ENCODE results near the gene DHX38.
"Not testable (repeated sequence)": the region's sequence is repeated elsewhere in the genome, so short reads cannot be mapped to it uniquely, and the experiment has no call there.

DHX38 gene

GRCh38 chr16:72093448-72094265 lies at the start of gene DHX38, which contains the start of gene TXNL4B:
TSS of gene DHX38 (plus strand) at chr16:72093847. CDS start at chr16:72096158, 2,311 bp downstream.
TSS of gene TXNL4B (minus strand) at chr16:72093620. CDS start at chr16:72090749, 2,871 bp downstream.
- peak; percentile 96 for DNase-seq

GRCh38 chr16:72044296-72044695 lies 49.4 kb upstream of the DHX38 start:
- no peak for DNase-seq

- no peak for DNase-seq
These were observed 48.8 kb upstream of the DHX38 start for GRCh38 chr16:72044825-72045359.

GRCh38 chr16:72049110-72049509 lies 44.5 kb upstream of the DHX38 start:
- no peak for DNase-seq

- no peak for DNase-seq
These were observed 42.7 kb upstream of the DHX38 start for GRCh38 chr16:72050769-72051464.

GRCh38 chr16:72051818-72052217 lies 41.8 kb upstream of the DHX38 start:
- no peak for DNase-seq

GRCh38 chr16:72054254-72054847 lies 39.3 kb upstream of the DHX38 start, which contains the start of gene HP:
TSS of gene HP (plus strand) at chr16:72054505. CDS start at chr16:72054653, 148 bp downstream.
- not testable (repeated sequence) for DNase-seq

- no peak for DNase-seq
These were observed 37.7 kb upstream of the DHX38 start for GRCh38 chr16:72055911-72056310.

- not testable (repeated sequence) for DNase-seq
These were observed 36.3 kb upstream of the DHX38 start for GRCh38 chr16:72057313-72057712.

GRCh38 chr16:72059060-72059459 lies 34.6 kb upstream of the DHX38 start:
- DNase-seq = not testable (repeated sequence)

- no peak for DNase-seq
These were observed 33.2 kb upstream of the DHX38 start for GRCh38 chr16:72060405-72060804.

GRCh38 chr16:72061564-72061963 lies 32.1 kb upstream of the DHX38 start:
- no peak for DNase-seq

GRCh38 chr16:72064361-72064894 lies 29.2 kb upstream of the DHX38 start:
- no peak for DNase-seq

- DNase-seq = peak; percentile 23
These were observed 26.9 kb upstream of the DHX38 start for GRCh38 chr16:72066747-72067146.

GRCh38 chr16:72068930-72069329 lies 24.7 kb upstream of the DHX38 start:
- DNase-seq = no peak

- DNase-seq = no peak
These were observed 20.9 kb upstream of the DHX38 start for GRCh38 chr16:72072514-72073342.

GRCh38 chr16:72073560-72074230 lies 20.0 kb upstream of the DHX38 start:
- no peak for DNase-seq

GRCh38 chr16:72075067-72075466 lies 18.6 kb upstream of the DHX38 start:
- not testable (repeated sequence) for DNase-seq

GRCh38 chr16:72076991-72077706 lies 16.5 kb upstream of the DHX38 start:
- not testable (repeated sequence) for DNase-seq

- no peak for DNase-seq
These were observed 9.8 kb upstream of the DHX38 start for GRCh38 chr16:72083778-72084404.

All from CD4-positive, alpha-beta T cell treated with Interleukin-12 subunit alpha and Interleukin-12 subunit beta, for 1 hour (primary cell).